GM10248 (cell line): ENCODE data around the gene C2orf69.

Experiments
- CTCF ChIA-PET: fragments of 300-600 bp; sonication (Branson Sonifier 250); formaldehyde crosslinking; extraction: SDS; loops from one replicate; lab custom pipeline; 2021; ENCODE audit warnings: antibody characterized with exemption; lab: Yijun Ruan, JAX
- POLR2A ChIA-PET: fragments of 350-650 bp; sonication (Branson Sonifier 250); formaldehyde crosslinking; extraction: SDS; loops from one replicate; lab custom pipeline; 2020; ENCODE audit warnings: antibody characterized with exemption; lab: Yijun Ruan, JAX
- DNase-seq: peaks from one replicate; pipeline ENCODE4 v3.0.0; 2012; ENCODE audit errors: extremely low spot score
- TF ChIP-seq, protein P1 (sequence below): IDR thresholded peaks from 2 replicates; pipeline ENCODE4 v1.5.1; 2012; ENCODE audit warnings: mild to moderate bottlenecking, low read depth; ENCODE audit errors: extremely low read depth, missing control alignments, control extremely low read depth

Gene C2orf69

DNA sequence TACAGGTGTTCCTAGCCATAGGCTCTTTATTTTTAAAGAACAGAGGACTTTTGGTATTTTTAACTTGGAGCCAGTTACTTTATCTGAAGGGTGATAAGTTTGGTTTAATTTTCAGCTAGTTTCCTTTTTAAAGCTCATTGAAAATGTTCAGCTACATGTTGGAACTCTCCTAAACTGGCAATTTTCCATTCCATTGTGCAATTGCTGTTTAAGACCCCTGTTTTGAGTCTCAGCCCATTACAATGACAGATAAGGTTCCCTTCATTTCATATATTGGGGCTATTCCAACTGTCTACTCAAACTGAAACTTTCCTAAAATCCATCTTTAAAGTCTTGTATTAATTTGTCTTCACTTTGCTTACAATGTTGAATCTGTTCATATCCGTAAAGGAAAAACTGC, 55.9 kb downstream of the C2orf69 start:
- ChIA-PET CTCF (interaction anchor here (1.0 to 1.7 kb wide), 3 partner anchors 8 to 515 kb away, joined by 3 to 5 read pairs (median 4); no protein-coding TSS in a partner anchor), POLR2A (interaction anchor here (0.9 kb wide), 1 partner anchor 11 kb away, joined by 3 read pairs; no protein-coding TSS in a partner anchor)
- DNase-seq = no peak
- TF ChIP-seq, protein P1, sequence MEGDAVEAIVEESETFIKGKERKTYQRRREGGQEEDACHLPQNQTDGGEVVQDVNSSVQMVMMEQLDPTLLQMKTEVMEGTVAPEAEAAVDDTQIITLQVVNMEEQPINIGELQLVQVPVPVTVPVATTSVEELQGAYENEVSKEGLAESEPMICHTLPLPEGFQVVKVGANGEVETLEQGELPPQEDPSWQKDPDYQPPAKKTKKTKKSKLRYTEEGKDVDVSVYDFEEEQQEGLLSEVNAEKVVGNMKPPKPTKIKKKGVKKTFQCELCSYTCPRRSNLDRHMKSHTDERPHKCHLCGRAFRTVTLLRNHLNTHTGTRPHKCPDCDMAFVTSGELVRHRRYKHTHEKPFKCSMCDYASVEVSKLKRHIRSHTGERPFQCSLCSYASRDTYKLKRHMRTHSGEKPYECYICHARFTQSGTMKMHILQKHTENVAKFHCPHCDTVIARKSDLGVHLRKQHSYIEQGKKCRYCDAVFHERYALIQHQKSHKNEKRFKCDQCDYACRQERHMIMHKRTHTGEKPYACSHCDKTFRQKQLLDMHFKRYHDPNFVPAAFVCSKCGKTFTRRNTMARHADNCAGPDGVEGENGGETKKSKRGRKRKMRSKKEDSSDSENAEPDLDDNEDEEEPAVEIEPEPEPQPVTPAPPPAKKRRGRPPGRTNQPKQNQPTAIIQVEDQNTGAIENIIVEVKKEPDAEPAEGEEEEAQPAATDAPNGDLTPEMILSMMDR = no peak

DNA sequence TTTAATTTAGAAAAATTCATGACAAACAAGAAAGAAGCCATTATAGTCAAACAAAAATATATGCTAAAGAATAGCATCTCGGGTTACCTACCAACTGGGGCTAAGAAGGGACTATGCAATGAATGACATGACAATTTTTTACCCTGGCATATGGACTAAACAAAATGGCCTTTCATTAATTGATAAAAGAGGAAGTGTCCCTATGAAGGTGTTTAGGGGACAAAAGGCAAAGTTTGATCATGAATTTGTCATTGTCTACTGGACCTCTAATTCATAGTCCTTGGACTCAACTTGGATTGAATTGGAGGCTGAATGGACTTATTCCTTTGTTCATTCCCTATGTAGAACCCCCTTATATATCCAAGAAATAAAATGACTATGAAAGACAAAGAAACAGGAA, 57.0 kb downstream of the C2orf69 start:
- ChIA-PET CTCF (interaction anchor here (1.3 kb wide), 1 partner anchor 513 kb away, joined by 3 read pairs; no protein-coding TSS in a partner anchor), POLR2A (no interaction called here)
- TF ChIP-seq, protein P1 = no peak
- DNase-seq = no peak

DNA sequence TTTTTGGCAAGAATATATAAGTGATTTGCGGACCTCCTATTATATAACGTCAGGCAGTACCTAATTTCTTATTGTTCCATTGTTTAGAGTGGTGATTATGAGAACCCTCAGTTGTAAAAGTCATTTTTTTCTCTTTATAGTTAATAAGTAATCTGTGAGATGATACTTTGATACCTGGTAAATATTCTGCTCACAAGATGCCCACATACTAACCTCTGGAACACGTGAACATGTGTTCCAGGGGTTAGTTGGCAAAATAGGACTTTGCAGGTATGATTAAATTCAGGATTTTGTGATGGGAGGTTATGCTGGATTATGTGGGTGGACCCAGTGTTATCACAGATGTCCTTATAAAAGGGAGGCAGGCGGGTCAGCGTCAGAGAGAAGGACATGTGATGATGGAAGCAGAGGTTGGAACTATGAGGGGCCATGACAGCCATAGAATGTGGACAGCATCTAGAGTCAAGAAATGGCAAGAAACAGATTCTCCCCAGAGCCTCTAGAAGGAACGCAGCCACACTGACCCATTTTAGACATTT, 61.1 kb downstream of the C2orf69 start:
- TF ChIP-seq, protein P1 = no peak
- ChIA-PET POLR2A (no interaction called here), CTCF (interaction anchor here (0.8 to 2.3 kb wide), 3 partner anchors 8 to 511 kb away, joined by 3 to 28 read pairs (median 3); no protein-coding TSS in a partner anchor)
- DNase-seq = no peak

DNA sequence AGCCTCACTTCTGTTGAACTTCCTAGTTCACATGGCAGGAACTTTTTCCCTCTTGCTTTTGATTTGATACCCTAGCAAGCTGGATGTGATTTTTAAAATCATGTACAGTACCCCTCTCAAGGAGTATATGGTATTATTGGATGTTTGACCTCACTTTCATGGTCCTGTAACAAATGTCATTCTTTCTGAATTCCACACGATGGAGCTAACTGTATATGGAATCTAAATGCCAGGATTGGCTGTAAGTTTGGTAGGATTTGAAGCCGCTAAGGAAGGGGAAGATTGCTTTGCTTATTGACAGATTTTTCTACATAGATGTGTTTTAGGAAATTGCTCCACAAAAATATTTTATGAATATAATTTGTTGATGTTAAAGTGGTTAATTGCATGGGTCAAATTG, 62.6 kb downstream of the C2orf69 start:
- ChIA-PET CTCF (interaction anchor here (0.7 to 3.6 kb wide), 16 partner anchors 8 to 730 kb away, joined by 3 to 28 read pairs (median 3); no protein-coding TSS in a partner anchor), POLR2A (no interaction called here)
- TF ChIP-seq, protein P1 = peak; percentile 43
- DNase-seq = no peak

DNA sequence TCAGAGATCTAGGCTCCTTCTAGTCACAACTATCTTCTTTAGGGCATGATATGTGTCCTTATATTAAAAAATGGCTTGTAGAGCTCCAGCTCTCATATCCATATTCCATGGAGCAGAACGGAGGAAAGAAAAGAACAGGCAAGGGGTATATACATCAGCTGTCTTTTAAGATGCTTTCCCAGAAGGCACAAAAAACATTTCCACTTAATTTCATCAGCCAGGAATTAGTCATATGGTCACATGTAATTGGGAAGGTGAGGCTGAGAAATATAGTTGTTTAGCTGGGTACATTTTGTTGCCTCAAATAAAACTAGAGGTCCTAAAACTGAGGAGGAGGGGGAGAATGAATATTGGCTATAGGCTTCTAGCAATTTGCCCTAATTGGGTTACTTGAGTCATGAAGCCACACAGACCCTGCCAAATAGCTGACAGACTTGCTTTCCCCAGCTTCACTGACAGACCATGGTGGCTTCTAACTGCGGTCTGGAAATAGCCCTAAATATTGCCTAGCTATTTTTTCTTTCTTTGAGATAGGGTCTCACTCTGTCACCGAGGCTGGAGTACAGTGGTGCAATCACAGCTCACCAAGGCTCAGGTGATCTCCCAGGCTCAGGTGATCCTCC, 64.3 kb downstream of the C2orf69 start:
- CTCF ChIA-PET = interaction anchor here (0.9 to 3.6 kb wide), 8 partner anchors 9 to 728 kb away, joined by 3 to 18 read pairs (median 5); partner anchors contain the start of gene KCTD18
- DNase-seq = no peak
- TF ChIP-seq, protein P1 = no peak
- POLR2A ChIA-PET = no interaction called here
